GM18508 (cell line): ENCODE results near the gene ENOSF1.

Experiments
- ATAC-seq: cut with Tn5 transposase; IDR thresholded peaks from one replicate; pipeline ENCODE4 v1.9.1; 2021; ENCODE audit warnings: moderate number of reproducible peaks; ENCODE audit not compliant: insufficient read depth, unreplicated experiment

ENOSF1 gene

DNA sequence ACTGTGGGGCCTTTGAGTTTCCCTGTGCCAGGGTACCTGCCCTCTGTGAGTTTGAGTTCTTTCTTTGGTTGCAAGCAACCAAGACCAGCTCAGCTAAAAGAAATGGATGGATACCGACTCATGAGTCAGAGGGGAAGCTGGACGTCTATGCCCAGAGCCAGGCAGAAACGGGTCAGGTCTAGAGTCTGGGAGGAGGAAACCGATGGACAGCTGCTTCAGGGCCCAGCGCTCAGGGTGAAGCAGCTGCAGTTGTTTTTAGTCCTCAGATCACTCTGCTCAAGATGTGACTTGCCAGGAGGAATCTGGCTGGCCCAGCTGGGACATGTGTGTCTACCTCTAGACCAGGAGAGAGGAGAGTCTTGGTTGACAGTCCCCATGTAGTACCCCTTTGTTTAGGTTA is 65.1 kb downstream of the ENOSF1 start:
- ATAC-seq = no peak

DNA sequence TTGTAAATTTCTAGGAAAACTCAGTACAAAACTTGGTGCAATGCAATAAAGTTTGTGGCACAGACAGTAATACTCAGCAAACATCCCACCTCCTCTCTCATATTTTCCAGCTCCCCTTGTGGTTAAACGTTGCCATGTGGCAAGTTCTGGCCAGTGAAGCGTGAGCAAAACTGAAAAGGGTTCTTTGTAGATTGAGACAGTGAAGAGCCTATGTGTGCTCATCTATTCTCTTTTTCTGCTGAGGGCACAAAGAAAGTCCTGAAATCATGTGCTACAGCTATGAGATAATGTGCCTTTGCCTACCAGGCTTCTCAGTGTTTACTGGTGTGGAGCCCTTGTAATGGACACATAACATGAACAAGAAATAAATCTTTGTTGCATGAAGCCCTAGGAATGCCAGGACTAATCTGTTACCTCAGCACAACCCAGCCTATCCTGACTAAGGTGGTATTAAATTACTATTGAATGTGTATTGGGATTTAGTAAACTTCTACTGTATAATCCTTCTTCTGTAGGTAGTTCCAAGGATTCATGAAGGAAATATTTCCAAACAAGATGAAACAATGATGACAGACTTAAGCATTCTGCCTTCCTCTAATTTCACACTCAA is 67.9 kb downstream of the ENOSF1 start:
- ATAC-seq = no peak

DNA sequence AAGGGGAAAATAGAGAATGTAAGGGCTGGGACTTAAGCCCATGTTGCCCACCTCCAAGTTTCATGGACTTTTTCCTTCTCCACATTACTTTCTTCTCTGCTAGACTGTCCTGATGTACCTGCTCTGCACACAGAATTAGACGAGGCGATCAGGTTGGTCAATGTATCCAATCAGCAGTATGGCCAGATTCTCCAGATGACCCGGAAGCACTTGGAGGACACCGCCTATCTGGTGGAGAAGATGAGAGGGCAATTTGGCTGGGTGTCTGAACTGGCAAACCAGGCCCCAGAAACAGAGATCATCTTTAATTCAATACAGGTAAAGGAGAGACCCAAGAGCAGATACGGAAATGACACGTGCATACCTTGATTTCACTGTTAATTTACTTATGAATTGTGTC is 71.2 kb downstream of the ENOSF1 start:
- ATAC-seq = no peak

DNA sequence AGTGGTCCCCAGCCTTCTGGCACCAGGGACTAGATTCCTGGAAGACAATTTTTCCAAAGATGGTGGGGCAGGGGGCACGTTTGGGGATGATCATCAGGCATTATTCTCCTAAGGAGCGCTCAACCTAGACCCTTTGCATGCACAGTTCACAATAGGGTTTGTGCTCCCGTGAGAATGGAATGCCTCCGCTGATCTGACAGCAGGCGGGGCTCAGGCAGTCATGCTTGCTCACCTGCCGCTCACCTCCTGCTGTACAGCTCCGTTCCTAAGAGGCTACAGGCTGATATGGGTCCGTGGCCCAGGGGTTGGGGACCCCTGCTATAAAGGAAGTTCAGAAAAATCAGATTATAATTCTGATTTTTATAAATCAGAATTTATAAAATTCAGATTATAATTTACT is 77.3 kb downstream of the ENOSF1 start:
- no peak for ATAC-seq

DNA sequence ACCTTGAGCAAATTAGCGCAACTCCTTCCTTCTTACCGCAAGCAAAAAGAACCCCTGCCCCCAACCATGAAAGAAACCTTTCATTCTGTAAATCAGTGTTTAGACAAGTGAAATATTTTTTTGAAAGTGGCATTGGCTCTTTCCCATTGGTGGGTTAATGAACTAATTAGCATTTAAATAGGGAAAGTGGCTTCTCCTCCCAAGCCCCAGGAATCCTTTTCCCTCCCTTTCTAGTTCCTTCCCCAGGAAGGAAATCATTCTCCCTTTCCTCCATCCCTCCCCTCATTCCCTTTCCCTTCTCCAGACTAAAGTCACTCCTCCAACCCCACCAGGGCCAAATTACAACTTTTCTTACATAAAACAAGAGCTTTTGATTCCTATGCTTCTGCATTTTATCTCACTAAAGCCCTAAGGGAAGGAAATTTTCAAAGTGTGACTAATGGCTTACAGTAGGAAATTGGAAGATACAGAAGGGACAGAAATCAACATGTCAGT is 77.8 kb downstream of the ENOSF1 start:
- ATAC-seq = no peak

DNA sequence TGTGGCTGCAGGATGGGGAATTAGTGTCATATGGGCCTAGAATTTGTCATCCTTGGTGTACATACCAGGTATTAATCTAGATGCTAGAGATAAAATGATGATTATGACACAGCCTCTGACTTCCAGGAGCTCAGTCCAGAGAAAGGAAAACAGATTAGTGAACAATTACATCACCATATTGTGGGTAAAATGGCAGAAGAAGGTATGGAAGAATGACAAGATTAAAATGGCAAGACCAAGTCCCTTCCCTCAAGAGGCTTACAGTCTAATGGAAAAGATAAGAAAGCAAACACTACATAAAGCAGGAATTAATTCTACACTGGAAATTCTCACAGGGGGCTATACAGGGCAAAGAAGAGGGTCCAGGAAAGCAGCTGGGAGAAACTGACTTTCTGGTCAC is 80.9 kb downstream of the ENOSF1 start:
- no peak for ATAC-seq

DNA sequence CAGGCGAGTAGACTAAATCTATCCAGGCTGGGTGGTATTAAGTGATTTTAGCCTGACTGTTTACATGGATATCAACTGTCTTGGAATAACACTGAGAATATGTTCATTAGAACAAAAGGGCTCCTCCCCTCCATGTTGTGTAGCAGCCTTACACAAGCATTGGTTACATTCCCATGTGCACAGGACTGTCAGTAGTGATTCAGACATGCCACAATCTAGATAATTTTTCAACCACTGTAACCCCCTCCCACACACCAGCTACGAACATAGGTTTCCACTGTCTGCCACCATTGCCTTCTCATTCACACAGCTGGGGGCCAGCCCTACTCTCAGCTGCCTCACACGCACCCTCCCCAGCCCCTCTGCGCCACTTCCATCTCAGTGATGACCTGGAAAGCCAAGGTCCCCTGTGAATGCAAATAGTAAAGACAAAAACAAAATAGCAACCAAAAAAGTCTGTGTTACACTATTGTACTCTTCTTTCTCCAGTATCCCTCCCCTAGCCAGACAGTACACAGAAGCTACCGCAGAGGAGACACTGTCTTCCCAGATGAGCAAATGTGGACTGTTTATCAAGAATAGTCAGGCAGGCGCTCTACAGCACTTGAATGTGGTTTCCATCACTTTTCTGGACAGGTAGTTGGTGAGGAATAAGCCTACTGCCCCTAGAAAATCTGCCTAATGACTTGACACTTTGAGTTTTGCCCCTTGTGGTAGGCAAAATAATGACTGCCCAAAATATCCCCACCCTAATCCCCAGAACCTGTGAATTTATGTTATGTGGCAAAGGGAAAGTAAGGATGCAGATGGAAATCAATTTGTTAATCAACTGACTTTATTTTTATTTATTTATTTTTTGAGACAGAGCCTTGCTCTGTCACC is 82.9 kb downstream of the ENOSF1 start:
- no peak for ATAC-seq

DNA sequence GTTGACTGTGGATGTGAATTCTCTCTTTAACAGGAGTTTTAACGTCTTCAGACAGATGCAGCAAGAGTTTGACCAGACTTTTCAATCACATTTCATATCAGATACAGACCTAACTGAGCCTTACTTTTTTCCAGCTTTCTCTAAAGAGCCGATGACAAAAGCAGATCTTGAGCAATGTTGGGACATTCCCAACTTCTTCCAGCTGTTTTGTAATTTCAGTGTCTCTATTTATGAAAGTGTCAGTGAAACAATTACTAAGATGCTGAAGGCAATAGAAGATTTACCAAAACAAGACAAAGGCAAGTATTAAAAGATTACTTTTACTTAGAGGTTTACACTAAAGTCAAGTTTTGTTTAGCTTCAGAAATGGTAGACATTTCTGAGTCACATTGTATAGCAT is 85.2 kb downstream of the ENOSF1 start:
- no peak for ATAC-seq

DNA sequence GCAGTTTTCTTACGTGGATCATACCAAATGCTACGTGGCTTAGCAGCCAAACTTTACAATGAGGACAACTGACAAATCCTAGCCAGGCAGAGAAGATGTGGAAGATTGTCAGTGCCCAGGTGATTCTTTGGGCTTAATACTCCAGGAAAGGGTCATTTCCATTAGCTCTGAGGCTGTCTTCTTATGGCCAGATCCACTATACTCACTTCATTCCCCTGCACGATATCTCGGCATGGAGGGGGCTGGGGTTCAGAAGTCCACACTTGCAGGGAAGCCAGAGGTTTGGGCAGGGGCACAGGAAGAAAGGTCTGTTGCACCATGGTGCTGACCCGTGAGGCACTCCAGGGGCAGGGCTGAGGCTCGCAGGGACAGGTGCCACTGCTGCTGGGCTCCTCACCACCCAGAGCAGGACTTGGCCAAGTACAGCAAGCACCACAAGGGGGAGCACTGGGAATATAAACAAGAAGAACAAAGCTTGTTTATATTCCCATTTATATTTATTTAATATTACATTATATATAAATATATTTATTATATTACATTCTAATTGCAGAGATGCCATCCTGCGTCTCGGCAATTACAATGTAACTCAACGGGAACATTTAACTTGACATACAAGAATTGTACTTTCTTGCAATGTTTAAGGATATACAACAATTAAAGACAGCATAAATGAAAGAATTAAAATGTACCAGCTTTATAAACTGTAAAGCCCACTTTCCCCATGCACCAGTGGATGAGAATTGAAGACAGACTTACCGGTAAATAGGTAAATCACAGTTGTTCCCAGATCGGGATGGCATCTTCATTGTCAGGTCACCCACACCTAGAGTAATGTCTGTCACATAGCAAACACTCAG is 88.4 kb downstream of the ENOSF1 start:
- no peak for ATAC-seq

DNA sequence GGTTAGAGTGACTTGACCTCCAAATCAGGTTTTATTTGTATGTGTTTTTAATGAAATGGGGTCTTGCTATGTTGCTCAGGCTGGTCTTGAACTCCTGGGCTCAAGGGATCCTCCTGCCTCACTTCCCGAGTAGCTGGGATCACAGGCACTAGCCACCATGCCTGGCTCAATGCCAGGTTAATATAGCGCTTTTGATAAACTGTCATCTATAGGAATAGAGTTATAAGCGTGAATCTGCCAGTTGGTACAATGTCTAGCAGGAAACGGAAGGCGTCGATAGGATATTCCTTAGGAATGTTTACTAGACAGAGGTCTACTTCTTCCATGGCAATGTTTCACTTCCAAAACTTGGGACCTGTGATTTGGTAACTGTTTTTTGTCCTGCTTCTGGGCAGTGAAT is 90.1 kb downstream of the ENOSF1 start:
- no peak for ATAC-seq

DNA sequence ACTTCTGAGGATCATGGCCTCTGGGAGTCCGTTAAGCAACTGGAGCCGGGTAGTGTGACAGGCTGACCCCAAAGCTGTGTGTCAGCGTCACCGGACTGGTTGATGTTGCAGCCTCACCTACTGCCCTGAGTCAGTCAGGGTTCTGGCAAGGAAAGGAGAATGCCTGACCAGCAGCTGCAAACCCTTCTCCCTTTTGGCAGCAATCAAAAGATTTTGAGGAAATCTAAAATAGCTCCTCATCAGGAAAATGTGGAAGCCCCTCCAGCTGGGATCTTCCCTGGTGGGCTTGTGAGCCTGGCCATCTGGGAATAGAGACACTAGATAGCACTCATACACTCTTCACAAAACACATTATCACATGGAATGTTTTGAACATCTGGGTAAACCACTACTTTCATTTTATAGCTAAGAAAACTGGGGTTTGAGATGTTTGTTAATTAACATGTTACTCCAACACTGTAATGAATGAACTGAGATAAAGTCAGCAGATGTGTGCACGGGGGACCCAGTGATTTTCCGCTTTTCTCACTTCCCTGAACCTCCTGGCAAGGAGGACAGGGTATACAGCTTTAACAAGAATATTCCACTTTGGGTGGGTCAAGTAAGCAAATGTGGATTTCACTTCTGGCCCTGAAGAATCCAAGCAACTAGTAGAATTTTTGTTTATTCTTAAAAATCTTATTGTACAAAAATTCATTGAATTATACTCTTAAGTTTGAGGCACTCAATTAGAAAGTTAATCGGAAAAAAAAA is 91.0 kb downstream of the ENOSF1 start:
- ATAC-seq = no peak
